SU-DHL-6 (cell line): ENCODE results near the gene MYO5C.

Experiments
- EZH2phosphoT487 ChIP-seq: fragments of 200-600 bp; sonication (generic), shearing (Covaris generic); conservative IDR thresholded peaks from 2 replicates; pipeline ENCODE4 v1.6.1; 2018; ENCODE audit warnings: mild to moderate bottlenecking, antibody characterized with exemption, low read length, moderate library complexity, mixed read lengths
- TF ChIP-seq, protein P1 (sequence below): fragments of 200-600 bp; sonication (generic); IDR thresholded peaks from one replicate; pipeline ENCODE4 v1.5.1; 2017; ENCODE audit warnings: antibody characterized with exemption, mild to moderate bottlenecking, low read length, moderate library complexity; ENCODE audit not compliant: insufficient read depth, poor library complexity, severe bottlenecking

DNA sequence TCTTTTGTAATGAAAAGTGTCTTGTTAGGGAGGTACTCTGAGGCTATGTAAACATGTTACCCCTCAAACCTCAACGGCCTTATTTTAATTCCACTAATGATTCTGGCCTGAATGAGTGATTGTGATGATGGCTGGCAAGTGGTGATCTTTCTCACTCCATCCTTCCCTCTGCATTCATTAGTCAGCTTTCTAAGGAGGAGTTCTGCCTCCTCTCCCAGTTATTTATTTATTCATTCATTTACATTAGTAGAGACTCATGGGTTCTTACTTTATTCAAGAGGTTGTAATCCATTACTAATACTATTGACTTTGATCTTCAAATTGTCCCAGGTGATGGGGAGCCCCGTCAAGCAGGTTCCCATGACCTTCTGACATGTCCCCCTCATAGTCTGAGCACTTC, 139.7 kb downstream of the MYO5C start:
- TF ChIP-seq, protein P1, sequence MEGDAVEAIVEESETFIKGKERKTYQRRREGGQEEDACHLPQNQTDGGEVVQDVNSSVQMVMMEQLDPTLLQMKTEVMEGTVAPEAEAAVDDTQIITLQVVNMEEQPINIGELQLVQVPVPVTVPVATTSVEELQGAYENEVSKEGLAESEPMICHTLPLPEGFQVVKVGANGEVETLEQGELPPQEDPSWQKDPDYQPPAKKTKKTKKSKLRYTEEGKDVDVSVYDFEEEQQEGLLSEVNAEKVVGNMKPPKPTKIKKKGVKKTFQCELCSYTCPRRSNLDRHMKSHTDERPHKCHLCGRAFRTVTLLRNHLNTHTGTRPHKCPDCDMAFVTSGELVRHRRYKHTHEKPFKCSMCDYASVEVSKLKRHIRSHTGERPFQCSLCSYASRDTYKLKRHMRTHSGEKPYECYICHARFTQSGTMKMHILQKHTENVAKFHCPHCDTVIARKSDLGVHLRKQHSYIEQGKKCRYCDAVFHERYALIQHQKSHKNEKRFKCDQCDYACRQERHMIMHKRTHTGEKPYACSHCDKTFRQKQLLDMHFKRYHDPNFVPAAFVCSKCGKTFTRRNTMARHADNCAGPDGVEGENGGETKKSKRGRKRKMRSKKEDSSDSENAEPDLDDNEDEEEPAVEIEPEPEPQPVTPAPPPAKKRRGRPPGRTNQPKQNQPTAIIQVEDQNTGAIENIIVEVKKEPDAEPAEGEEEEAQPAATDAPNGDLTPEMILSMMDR, result no peak
- no peak for TF ChIP-seq EZH2phosphoT487
